CD4-positive, alpha-beta T cell (primary cell): Measurements from ENCODE around the gene SLC25A52. TPM values are rescaled to one million over a fixed set of nuclear protein-coding genes. Genes with fewer than 3 reads are reported as not detected.

Source experiments
- ATAC-seq: fragments of 200-7000 bp; cut with Tn5 transposase; one replicate; pipeline ENCODE4 v1.10.0; 2022; ENCODE audit warnings: mild to moderate bottlenecking; ENCODE audit not compliant: poor library complexity
- CTCF ChIA-PET: fragments of 350-600 bp; sonication (Branson Sonifier 250); formaldehyde crosslinking; loops from one replicate; lab custom pipeline; 2021; ENCODE audit warnings: antibody characterized with exemption, inconsistent platforms; lab: Charles Lee
- POLR2A ChIA-PET: fragments of 350-600 bp; sonication (Branson Sonifier 250); formaldehyde crosslinking; loops from one replicate; lab custom pipeline; 2021; ENCODE audit warnings: antibody characterized with exemption, inconsistent platforms; lab: Charles Lee
- DNase-seq, 14 experiments: peaks; one replicate each; pipeline ENCODE4 v3.0.0-alpha.2; 2013 to 2020; ENCODE audit warnings: mixed read lengths in 2 of 14
- H3K27ac ChIP-seq, 2 donors: one replicate each; pipeline versions ENCODE4 v1.5.1 to v1.7.0; 2013; ENCODE audit warnings: low read length in 2 of 2, low read depth in 1 of 2, mild to moderate bottlenecking in 1 of 2
- H3K27me3 ChIP-seq, 2 experiments: 1 replicate in 1 of 2; 2 replicates in 1 of 2; pipeline versions ENCODE4 v1.6.1 to v1.7.0; 2013; ENCODE audit warnings: low read length in 2 of 2, control low read depth in 1 of 2, mild to moderate bottlenecking in 1 of 2, moderate library complexity in 1 of 2; ENCODE audit not compliant: insufficient read depth in 2 of 2, control insufficient read depth in 1 of 2
- H3K36me3 ChIP-seq: one replicate; pipeline ENCODE4 v1.6.1; 2013; ENCODE audit warnings: low read length, control low read depth; ENCODE audit not compliant: insufficient read depth
- H3K4me1 ChIP-seq: one replicate; pipeline ENCODE4 v1.6.1; 2013; ENCODE audit warnings: low read length, control low read depth; ENCODE audit not compliant: insufficient read depth
- H3K4me3 ChIP-seq: one replicate; pipeline ENCODE4 v1.5.1; 2013; ENCODE audit warnings: mild to moderate bottlenecking, low read length, moderate library complexity
- H3K9me3 ChIP-seq, 2 experiments: 1 replicate in 1 of 2; 2 replicates in 1 of 2; pipeline versions ENCODE4 v1.6.1 to v1.7.0; 2013; ENCODE audit warnings: low read length in 2 of 2, mild to moderate bottlenecking in 2 of 2, control low read depth in 1 of 2, moderate library complexity in 1 of 2; ENCODE audit not compliant: control insufficient read depth in 1 of 2, insufficient read depth in 1 of 2
- H3K27ac Mint-ChIP-seq: one replicate; pipeline ENCODE4 v1.8.0; 2020; ENCODE audit warnings: mixed read lengths
- H3K27me3 Mint-ChIP-seq: one replicate; pipeline ENCODE4 v1.8.0; 2021; ENCODE audit warnings: mixed read lengths
- H3K36me3 Mint-ChIP-seq: one replicate; pipeline ENCODE4 v1.8.0; 2021; ENCODE audit warnings: low read depth, mixed read lengths
- H3K4me1 Mint-ChIP-seq: one replicate; pipeline ENCODE4 v1.8.0; 2021; ENCODE audit warnings: low read depth, mixed read lengths
- H3K4me3 Mint-ChIP-seq: one replicate; pipeline ENCODE4 v1.8.0; 2020; ENCODE audit warnings: mild to moderate bottlenecking, mixed read lengths
- H3K9me3 Mint-ChIP-seq: one replicate; pipeline ENCODE4 v1.8.0; 2020; ENCODE audit warnings: mixed read lengths
- CTCF ChIP-seq: fragments of 200-600 bp; IDR thresholded peaks from one replicate; pipeline ENCODE4 v1.8.0; 2022; ENCODE audit warnings: antibody characterized with exemption, mild to moderate bottlenecking
- intact Hi-C, 2 experiments: fragments of 100-400 bp; cut with DNase I in 1 of 2; cut with micrococcal nuclease in 1 of 2; formaldehyde crosslinking; loops; one replicate each; pipeline versions ENCODE4 v1.15.1 to v1.9.0; 2023 to 2025; cut with DNase I, micrococcal nuclease
- total RNA-seq, 174 experiments: library from RNA in 2 of 174; stranded (reverse) in 2 of 174; gene quantifications; one replicate each; pipeline ENCODE4 v1.2.3 and lab custom pipeline; 2021 to 2026

Gene SLC25A52
- total RNA-seq, 2 experiments from 2014 or later, result not detected

- H3K27ac ChIP-seq, result no peak overlapping the region
- Mint-ChIP-seq H3K4me3 (no peak overlapping the region), H3K9me3 (no peaks in the 10 kb centered on the region), H3K4me1 (no peaks in the 10 kb centered on the region), H3K27me3 (peaks cover 4% of the 10 kb centered on the region), H3K27ac (no peak overlapping the region), H3K36me3 (no peaks in the 10 kb centered on the region)
- no peaks in the 10 kb centered on the region for H3K36me3 ChIP-seq
- ChIA-PET CTCF (no interaction called here), POLR2A (no interaction called here)
- H3K9me3 ChIP-seq, result no peaks in the 10 kb centered on the region
- intact Hi-C loops, result loop anchor here (2.0 to 10.0 kb wide), 5 partner anchors 217 to 812 kb away; no protein-coding TSS in a partner anchor
- H3K27me3 ChIP-seq, result no peaks in the 10 kb centered on the region
- H3K4me1 ChIP-seq, result no peaks in the 10 kb centered on the region
- H3K4me3 ChIP-seq, result no peak overlapping the region
- DNase-seq (no peak), ATAC-seq (no peak)
- TF ChIP-seq CTCF, result no peak
These were observed 20.5 kb downstream of the SLC25A52 start for GRCh38 chr18:31740180-31740579.

GRCh38 chr18:31739651-31740050 is 21.0 kb downstream of the SLC25A52 start:
- no peak overlapping the region for H3K4me3 Mint-ChIP-seq
- intact Hi-C loops, result loop anchor here (2.0 to 10.0 kb wide), 5 partner anchors 218 to 813 kb away; no protein-coding TSS in a partner anchor
- Histone ChIP-seq H3K36me3 (no peaks in the 10 kb centered on the region), H3K9me3 (no peaks in the 10 kb centered on the region), H3K27ac (no peak overlapping the region), H3K4me1 (no peaks in the 10 kb centered on the region), H3K27me3 (no peaks in the 10 kb centered on the region), H3K4me3 (no peak overlapping the region)
- no peak for TF ChIP-seq CTCF
- H3K4me1 Mint-ChIP-seq, result no peaks in the 10 kb centered on the region
- H3K27me3 Mint-ChIP-seq, result peaks cover 4% of the 10 kb centered on the region
- DNase-seq (no peak), ATAC-seq (no peak)
- ChIA-PET POLR2A (no interaction called here), CTCF (no interaction called here)
- no peaks in the 10 kb centered on the region for H3K36me3 Mint-ChIP-seq
- H3K9me3 Mint-ChIP-seq, result no peaks in the 10 kb centered on the region
- H3K27ac Mint-ChIP-seq, result no peak overlapping the region

- Mint-ChIP-seq H3K27me3 (peaks cover 4% of the 10 kb centered on the region), H3K36me3 (no peaks in the 10 kb centered on the region), H3K4me3 (no peak overlapping the region), H3K27ac (no peak overlapping the region), H3K9me3 (no peaks in the 10 kb centered on the region), H3K4me1 (no peaks in the 10 kb centered on the region)
- DNase-seq (no peak), ATAC-seq (no peak)
- H3K4me3 ChIP-seq, result no peak overlapping the region
- H3K27me3 ChIP-seq, result no peaks in the 10 kb centered on the region
- H3K27ac ChIP-seq, result no peak overlapping the region
- no peak for TF ChIP-seq CTCF
- H3K9me3 ChIP-seq, result no peaks in the 10 kb centered on the region
- ChIA-PET CTCF (no interaction called here), POLR2A (no interaction called here)
- intact Hi-C loops, result no loop called here
- no peaks in the 10 kb centered on the region for H3K36me3 ChIP-seq
- no peaks in the 10 kb centered on the region for H3K4me1 ChIP-seq
These were observed 21.9 kb downstream of the SLC25A52 start for GRCh38 chr18:31738460-31739407.
